ENCODE data around the gene MYCN.

The MYCN gene

DNA sequence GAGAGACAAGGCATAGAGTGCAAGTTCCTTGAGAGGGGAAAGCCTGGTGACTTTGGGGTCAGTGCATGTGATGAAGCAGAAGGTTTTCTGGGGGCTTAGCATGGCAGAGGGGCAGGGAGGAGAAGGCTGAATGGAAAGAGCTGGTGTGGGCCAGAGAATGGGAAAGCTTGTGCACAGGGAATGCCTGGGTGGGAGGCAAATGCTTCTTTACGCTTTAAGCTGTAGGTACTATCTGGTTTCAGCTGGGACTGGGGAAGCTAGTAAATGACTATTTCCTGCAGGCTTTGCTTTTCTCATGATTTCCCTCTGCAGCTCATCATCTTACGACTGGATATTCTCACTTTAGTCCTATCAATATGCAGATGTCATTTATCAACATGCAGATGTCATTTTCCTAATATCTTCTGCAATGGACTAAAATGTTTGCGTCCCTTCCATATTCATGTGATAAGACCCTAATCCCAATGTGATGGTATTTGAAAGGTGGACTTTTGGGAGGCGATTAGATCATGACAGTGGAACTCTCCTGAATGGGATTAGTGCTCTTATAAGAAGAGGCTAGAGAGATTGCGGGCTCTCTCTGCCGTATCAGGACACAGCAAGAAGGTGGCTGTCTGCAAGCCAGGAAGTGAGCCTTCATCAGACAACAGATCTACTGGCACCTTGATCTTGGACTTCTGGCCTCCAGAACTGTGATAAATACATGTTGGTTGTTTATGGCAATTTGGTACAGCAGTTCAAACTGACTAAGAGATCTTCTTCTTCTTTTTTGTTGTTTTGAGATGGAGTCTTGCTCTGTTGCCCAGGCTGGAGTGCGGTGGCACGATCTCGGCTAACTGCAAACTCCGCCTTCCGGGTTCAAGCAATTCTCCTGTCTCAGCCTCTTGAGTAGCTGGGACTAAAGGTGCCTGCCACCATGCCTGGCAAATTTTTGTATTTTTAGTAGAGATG is 50.1 kb downstream of the MYCN start:
- Histone ChIP-seq H4K20me1 (ENCODE audit: low read depth, low read length) (no peaks in the 10 kb centered on the region), H3K4me3 (ENCODE audit: insufficient read depth, low read length, poor library complexity, severe bottlenecking) (no peak overlapping the region), H3K9ac (ENCODE audit: low read length) (no peak overlapping the region), H3K4me2 (ENCODE audit: low read depth, low read length, poor library complexity, severe bottlenecking) (no peak overlapping the region), H2AFZ (ENCODE audit: low read depth, low read length, severe bottlenecking) (no peak overlapping the region), H3K79me2 (ENCODE audit: insufficient read depth, low read length) (no peaks in the 10 kb centered on the region), H3K9me2 (replicated peaks; ENCODE audit: insufficient read depth, low read length) (no peaks in the 10 kb centered on the region), H3K9me3 (ENCODE audit: insufficient read depth, low read length) (no peaks in the 10 kb centered on the region), H3K27ac (ENCODE audit: low read depth, low read length) (no peak overlapping the region), H3K36me3 (ENCODE audit: low read length) (no peaks in the 10 kb centered on the region), H3F3A (ENCODE audit: insufficient read depth) (no peaks in the 10 kb centered on the region), H3K27me3 (ENCODE audit: low read length) (no peaks in the 10 kb centered on the region)
- TF ChIP-seq, protein P1, sequence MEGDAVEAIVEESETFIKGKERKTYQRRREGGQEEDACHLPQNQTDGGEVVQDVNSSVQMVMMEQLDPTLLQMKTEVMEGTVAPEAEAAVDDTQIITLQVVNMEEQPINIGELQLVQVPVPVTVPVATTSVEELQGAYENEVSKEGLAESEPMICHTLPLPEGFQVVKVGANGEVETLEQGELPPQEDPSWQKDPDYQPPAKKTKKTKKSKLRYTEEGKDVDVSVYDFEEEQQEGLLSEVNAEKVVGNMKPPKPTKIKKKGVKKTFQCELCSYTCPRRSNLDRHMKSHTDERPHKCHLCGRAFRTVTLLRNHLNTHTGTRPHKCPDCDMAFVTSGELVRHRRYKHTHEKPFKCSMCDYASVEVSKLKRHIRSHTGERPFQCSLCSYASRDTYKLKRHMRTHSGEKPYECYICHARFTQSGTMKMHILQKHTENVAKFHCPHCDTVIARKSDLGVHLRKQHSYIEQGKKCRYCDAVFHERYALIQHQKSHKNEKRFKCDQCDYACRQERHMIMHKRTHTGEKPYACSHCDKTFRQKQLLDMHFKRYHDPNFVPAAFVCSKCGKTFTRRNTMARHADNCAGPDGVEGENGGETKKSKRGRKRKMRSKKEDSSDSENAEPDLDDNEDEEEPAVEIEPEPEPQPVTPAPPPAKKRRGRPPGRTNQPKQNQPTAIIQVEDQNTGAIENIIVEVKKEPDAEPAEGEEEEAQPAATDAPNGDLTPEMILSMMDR (IDR thresholded peaks at IDR 0.05; ENCODE audit: insufficient read depth, low read length, poor library complexity, severe bottlenecking), result no peak
- no peak for TF ChIP-seq EZH2phosphoT487 (conservative IDR thresholded peaks at IDR 0.05; ENCODE audit: low read length)

DNA sequence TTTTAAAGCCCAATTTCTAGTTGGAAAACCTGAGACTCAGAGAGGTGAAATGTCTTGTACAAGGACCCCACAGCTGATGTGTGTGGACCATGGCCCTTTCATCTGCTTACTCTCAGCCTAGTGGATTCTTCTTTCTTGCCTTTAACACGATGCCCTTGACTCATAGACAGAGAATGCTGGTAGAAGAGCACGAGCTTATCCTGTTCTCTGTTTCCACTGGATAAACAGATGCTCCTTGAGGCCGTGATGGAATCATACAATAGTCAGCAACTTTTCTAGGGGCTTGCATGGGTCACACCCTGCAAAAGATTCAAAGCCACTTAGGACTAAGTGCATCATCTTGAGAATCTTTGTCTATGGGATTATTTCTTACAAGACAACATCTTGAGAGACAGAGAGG is 50.9 kb downstream of the MYCN start:
- Histone ChIP-seq H3F3A (ENCODE audit: insufficient read depth) (no peaks in the 10 kb centered on the region), H3K4me3 (ENCODE audit: insufficient read depth, low read length, poor library complexity, severe bottlenecking) (no peak overlapping the region), H3K9me3 (ENCODE audit: insufficient read depth, low read length) (no peaks in the 10 kb centered on the region), H4K20me1 (ENCODE audit: low read depth, low read length) (no peaks in the 10 kb centered on the region), H3K27me3 (ENCODE audit: low read length) (no peaks in the 10 kb centered on the region), H2AFZ (ENCODE audit: low read depth, low read length, severe bottlenecking) (no peak overlapping the region), H3K79me2 (ENCODE audit: insufficient read depth, low read length) (no peaks in the 10 kb centered on the region), H3K9ac (ENCODE audit: low read length) (no peak overlapping the region), H3K36me3 (ENCODE audit: low read length) (no peaks in the 10 kb centered on the region), H3K9me2 (replicated peaks; ENCODE audit: insufficient read depth, low read length) (no peaks in the 10 kb centered on the region), H3K4me2 (ENCODE audit: low read depth, low read length, poor library complexity, severe bottlenecking) (no peak overlapping the region), H3K27ac (ENCODE audit: low read depth, low read length) (no peak overlapping the region)
- TF ChIP-seq, protein P1 (IDR thresholded peaks at IDR 0.05; ENCODE audit: insufficient read depth, low read length, poor library complexity, severe bottlenecking), result no peak
- no peak for TF ChIP-seq EZH2phosphoT487 (conservative IDR thresholded peaks at IDR 0.05; ENCODE audit: low read length)

DNA sequence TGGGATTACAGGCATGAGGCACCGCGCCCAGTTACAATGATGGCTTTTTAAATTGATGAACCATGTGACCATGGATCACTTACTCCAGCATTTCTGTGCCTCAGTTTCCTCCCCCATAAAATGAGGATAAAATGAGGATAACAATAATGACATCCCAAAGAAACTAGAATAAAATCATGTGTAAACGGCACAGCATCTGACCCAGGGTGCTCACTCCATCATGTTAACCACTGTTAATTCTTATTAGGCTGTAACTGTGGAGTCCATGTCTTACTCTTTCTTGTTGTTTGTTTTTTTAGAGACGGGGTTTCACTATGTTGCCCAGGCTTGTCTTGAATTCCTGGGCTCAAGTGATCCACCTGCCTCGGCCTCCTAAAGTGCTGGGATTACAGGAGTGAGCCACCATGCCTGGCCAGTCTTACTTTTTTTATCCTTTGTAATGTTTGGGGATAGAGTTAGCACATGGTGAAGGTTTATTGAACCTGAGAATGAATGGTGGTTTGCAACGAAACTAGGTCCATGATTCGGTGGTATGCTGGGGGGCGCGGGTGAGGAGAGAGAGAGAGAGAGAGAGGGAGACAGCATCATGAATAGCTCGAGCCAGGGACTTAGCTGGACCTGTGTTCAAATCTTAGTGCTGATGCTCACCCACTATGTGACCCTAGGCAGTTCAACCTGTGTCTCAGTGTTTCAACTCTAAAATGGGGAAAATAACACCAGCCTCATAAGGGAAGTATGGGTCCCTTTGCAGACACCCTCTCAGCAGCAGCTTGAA is 52.3 kb downstream of the MYCN start:
- Histone ChIP-seq H3F3A (ENCODE audit: insufficient read depth) (no peaks in the 10 kb centered on the region), H3K9me2 (replicated peaks; ENCODE audit: insufficient read depth, low read length) (no peaks in the 10 kb centered on the region), H3K27me3 (ENCODE audit: low read length) (no peaks in the 10 kb centered on the region), H3K9ac (ENCODE audit: low read length) (no peak overlapping the region), H3K27ac (ENCODE audit: low read depth, low read length) (no peak overlapping the region), H3K4me2 (ENCODE audit: low read depth, low read length, poor library complexity, severe bottlenecking) (no peak overlapping the region), H3K36me3 (ENCODE audit: low read length) (no peaks in the 10 kb centered on the region), H2AFZ (ENCODE audit: low read depth, low read length, severe bottlenecking) (no peak overlapping the region), H3K79me2 (ENCODE audit: insufficient read depth, low read length) (no peaks in the 10 kb centered on the region), H4K20me1 (ENCODE audit: low read depth, low read length) (no peaks in the 10 kb centered on the region), H3K4me3 (ENCODE audit: insufficient read depth, low read length, poor library complexity, severe bottlenecking) (no peak overlapping the region), H3K9me3 (ENCODE audit: insufficient read depth, low read length) (no peaks in the 10 kb centered on the region)
- no peak for TF ChIP-seq EZH2phosphoT487 (conservative IDR thresholded peaks at IDR 0.05; ENCODE audit: low read length)
- TF ChIP-seq, protein P1 (IDR thresholded peaks at IDR 0.05; ENCODE audit: insufficient read depth, low read length, poor library complexity, severe bottlenecking), result no peak
